SU-DHL-6 (cell line): ENCODE data around the gene TMED3.

Source experiments
- H2AFZ ChIP-seq: fragments of 200-600 bp; sonication (generic); 2 replicates; pipeline ENCODE4 v1.6.1; 2014; ENCODE audit warnings: low read depth, mild to moderate bottlenecking, moderate library complexity, mixed read lengths, antibody characterized with exemption, low read length; ENCODE audit not compliant: severe bottlenecking
- H3F3A ChIP-seq: fragments of 200-600 bp; shearing (Covaris generic); 2 replicates; pipeline ENCODE4 v1.6.0; 2016; ENCODE audit warnings: antibody characterized with exemption, mild to moderate bottlenecking; ENCODE audit not compliant: insufficient read depth
- H3K27ac ChIP-seq: fragments of 200-600 bp; sonication (generic); 2 replicates; pipeline ENCODE4 v1.5.1; 2016; ENCODE audit warnings: low read depth, mild to moderate bottlenecking, low read length, moderate library complexity, mixed read lengths
- H3K27me3 ChIP-seq: fragments of 200-600 bp; sonication (generic), shearing (Covaris generic); 2 replicates; pipeline ENCODE4 v1.6.0; 2014; ENCODE audit warnings: mild to moderate bottlenecking, low read length
- H3K36me3 ChIP-seq: fragments of 200-600 bp; sonication (generic); 2 replicates; pipeline ENCODE4 v1.6.1; 2014; ENCODE audit warnings: mild to moderate bottlenecking, low read length, mixed read lengths
- H3K4me2 ChIP-seq: fragments of 300-600, 200-600 bp; shearing (Covaris generic), sonication (generic); 2 replicates; pipeline ENCODE4 v1.6.0; 2014; ENCODE audit warnings: low read length, low read depth, mild to moderate bottlenecking; ENCODE audit not compliant: poor library complexity, severe bottlenecking
- H3K4me3 ChIP-seq: fragments of 200-600 bp; sonication (generic); 2 replicates; pipeline ENCODE4 v1.5.1; 2014; ENCODE audit warnings: antibody characterized with exemption, low read length, mild to moderate bottlenecking, mixed read lengths; ENCODE audit not compliant: insufficient read depth, poor library complexity, severe bottlenecking
- H3K79me2 ChIP-seq: fragments of 200-600 bp; sonication (generic); 2 replicates; pipeline ENCODE4 v1.6.1; 2014; ENCODE audit warnings: mild to moderate bottlenecking, low read length, moderate library complexity; ENCODE audit not compliant: insufficient read depth
- H3K9ac ChIP-seq: fragments of 200-600 bp; sonication (generic); 2 replicates; pipeline ENCODE4 v1.7.0; 2014; ENCODE audit warnings: mild to moderate bottlenecking, low read length
- H3K9me2 ChIP-seq: fragments of 200-600 bp; sonication (generic); replicated peaks from 2 replicates; pipeline ENCODE4 v1.6.1; 2014; ENCODE audit warnings: low read length; ENCODE audit not compliant: insufficient read depth
- H3K9me3 ChIP-seq: fragments of 200-600 bp; sonication (generic); 2 replicates; pipeline ENCODE4 v1.6.1; 2014; ENCODE audit warnings: low read length, mixed read lengths; ENCODE audit not compliant: insufficient read depth
- H4K20me1 ChIP-seq: fragments of 200-600 bp; sonication (generic); 2 replicates; pipeline ENCODE4 v1.6.1; 2014; ENCODE audit warnings: low read depth, mild to moderate bottlenecking, antibody characterized with exemption, low read length, moderate library complexity, mixed read lengths
- EZH2phosphoT487 ChIP-seq: fragments of 200-600 bp; sonication (generic), shearing (Covaris generic); conservative IDR thresholded peaks from 2 replicates; pipeline ENCODE4 v1.6.1; 2018; ENCODE audit warnings: mild to moderate bottlenecking, antibody characterized with exemption, low read length, moderate library complexity, mixed read lengths
- TF ChIP-seq, protein P1 (sequence below): fragments of 200-600 bp; sonication (generic); IDR thresholded peaks from one replicate; pipeline ENCODE4 v1.5.1; 2017; ENCODE audit warnings: antibody characterized with exemption, mild to moderate bottlenecking, low read length, moderate library complexity; ENCODE audit not compliant: insufficient read depth, poor library complexity, severe bottlenecking

TMED3 gene

DNA sequence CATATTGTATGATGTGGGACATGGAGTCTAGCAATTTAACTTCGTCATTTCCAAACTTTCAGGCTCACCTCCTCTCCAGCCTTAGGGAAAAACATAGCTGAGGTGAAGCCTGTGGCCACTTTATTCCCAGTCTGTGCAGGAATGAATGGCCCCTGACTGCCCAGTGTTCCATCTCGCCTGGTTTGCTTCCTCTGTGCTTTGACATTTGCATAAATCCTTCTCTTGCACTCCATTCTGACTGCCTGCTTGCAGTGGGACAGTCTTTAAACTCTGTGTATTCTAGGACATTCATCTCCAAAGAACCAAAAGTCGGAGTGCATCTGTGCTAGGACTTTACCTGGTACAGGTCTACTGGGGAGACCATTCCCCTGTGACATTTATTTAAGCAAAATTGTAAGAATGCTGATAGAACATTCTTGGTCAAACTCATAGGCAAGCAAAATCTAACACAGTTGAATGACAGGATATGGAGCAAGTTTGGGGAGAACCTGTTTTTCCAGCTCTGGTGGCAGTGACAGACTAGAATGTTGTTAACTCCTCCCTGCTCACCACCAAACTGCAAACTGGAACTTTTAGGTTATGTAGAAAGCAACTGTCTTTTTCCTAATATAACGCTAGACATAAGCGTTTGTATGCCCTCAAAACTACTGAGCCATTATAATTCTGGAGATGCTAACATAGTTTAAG, 22.1 kb downstream of the TMED3 start:
- TF ChIP-seq EZH2phosphoT487: no peak
- TF ChIP-seq, protein P1, sequence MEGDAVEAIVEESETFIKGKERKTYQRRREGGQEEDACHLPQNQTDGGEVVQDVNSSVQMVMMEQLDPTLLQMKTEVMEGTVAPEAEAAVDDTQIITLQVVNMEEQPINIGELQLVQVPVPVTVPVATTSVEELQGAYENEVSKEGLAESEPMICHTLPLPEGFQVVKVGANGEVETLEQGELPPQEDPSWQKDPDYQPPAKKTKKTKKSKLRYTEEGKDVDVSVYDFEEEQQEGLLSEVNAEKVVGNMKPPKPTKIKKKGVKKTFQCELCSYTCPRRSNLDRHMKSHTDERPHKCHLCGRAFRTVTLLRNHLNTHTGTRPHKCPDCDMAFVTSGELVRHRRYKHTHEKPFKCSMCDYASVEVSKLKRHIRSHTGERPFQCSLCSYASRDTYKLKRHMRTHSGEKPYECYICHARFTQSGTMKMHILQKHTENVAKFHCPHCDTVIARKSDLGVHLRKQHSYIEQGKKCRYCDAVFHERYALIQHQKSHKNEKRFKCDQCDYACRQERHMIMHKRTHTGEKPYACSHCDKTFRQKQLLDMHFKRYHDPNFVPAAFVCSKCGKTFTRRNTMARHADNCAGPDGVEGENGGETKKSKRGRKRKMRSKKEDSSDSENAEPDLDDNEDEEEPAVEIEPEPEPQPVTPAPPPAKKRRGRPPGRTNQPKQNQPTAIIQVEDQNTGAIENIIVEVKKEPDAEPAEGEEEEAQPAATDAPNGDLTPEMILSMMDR: no peak
- H3K27ac ChIP-seq: no peak overlapping the region
- H3F3A ChIP-seq: no peaks in the 10 kb centered on the region; the same call in 1 of the 2 replicates
- no peaks in the 10 kb centered on the region for H3K9me2 ChIP-seq
- H3K4me2 ChIP-seq: no peak overlapping the region
- H3K36me3 ChIP-seq: no peaks in the 10 kb centered on the region
- no peaks in the 10 kb centered on the region for H3K27me3 ChIP-seq
- H3K9me3 ChIP-seq: no peaks in the 10 kb centered on the region
- no peak overlapping the region for H2AFZ ChIP-seq
- no peaks in the 10 kb centered on the region for H3K79me2 ChIP-seq
- no peak overlapping the region for H3K9ac ChIP-seq
- no peaks in the 10 kb centered on the region for H4K20me1 ChIP-seq
- H3K4me3 ChIP-seq: no peak overlapping the region

DNA sequence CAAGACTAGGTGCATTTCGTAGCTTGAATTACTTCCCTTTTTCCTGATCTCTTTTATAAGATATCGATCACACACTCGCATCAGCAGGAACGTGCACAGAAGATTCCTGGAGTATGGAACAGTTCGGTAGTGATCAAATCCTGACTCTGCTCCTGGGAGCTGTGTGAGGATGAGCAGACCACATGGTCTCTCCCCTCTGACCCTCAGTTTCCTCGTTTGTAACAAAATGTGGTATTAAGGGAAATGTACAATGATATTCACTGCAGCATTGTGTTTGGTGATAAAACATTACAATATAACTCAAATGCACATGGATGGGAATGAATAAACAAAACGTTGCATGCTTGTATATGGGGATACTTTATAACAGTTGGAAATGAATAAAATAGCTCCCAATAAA, 26.7 kb downstream of the TMED3 start:
- Histone ChIP-seq H3K27ac (no peak overlapping the region), H3K4me2 (no peak overlapping the region), H3K9me2 (no peaks in the 10 kb centered on the region), H3K9ac (no peak overlapping the region), H4K20me1 (no peaks in the 10 kb centered on the region), H3K79me2 (no peaks in the 10 kb centered on the region), H3F3A (no peaks in the 10 kb centered on the region), H3K36me3 (no peaks in the 10 kb centered on the region), H3K4me3 (no peak overlapping the region), H2AFZ (no peak overlapping the region), H3K27me3 (no peaks in the 10 kb centered on the region), H3K9me3 (no peaks in the 10 kb centered on the region)
- TF ChIP-seq, protein P1: no peak
- no peak for TF ChIP-seq EZH2phosphoT487

DNA sequence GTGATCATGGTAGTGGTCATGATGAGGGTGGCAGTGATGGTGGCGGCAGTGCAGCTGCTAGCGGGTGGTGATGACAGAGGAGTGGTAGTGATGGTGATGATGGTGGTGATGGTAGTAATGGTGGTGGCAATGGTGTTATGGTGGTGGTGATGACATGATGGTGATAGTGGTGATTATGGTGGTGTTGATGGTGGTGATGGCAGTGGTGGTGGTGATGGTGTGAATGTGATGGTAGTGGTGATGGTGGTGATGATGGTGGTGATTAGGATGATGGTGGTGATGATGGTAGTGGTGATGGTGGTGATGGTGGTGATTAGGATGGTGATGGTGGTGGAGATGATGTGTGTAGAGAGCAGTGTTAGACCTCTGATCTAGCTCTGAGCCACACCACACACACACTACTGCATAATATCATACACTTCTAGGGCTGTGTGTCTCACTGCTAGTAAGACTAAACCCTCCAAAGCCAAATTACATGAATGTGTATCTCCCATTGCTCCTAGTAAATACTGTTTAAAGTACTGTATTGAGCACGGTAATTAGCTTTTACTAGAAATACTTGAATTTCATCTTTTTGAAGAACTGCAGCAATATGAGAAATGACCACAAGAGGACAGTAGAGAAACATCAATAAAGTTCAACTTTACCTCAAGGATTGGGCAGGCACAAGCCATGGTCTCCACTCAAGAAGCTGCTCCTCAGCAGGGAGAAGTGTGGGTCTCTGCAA, 28.8 kb downstream of the TMED3 start:
- H3K27me3 ChIP-seq: no peaks in the 10 kb centered on the region
- no peak overlapping the region for H3K4me2 ChIP-seq
- H4K20me1 ChIP-seq: no peaks in the 10 kb centered on the region
- H3K9me2 ChIP-seq: no peaks in the 10 kb centered on the region
- H3K36me3 ChIP-seq: no peaks in the 10 kb centered on the region
- no peaks in the 10 kb centered on the region for H3K9me3 ChIP-seq
- no peaks in the 10 kb centered on the region for H3K79me2 ChIP-seq
- H3F3A ChIP-seq: no peaks in the 10 kb centered on the region
- TF ChIP-seq, protein P1: peak; percentile 59
- no peak for TF ChIP-seq EZH2phosphoT487
- no peak overlapping the region for H3K27ac ChIP-seq
- no peak overlapping the region for H3K4me3 ChIP-seq
- no peak overlapping the region for H2AFZ ChIP-seq
- no peak overlapping the region for H3K9ac ChIP-seq
